Measurements from ENCODE around the gene TAB2. TPM values are rescaled to one million over a fixed set of nuclear protein-coding genes. Genes with fewer than 3 reads are reported as not detected.

Gene TAB2
- total and polyA plus RNA-seq, 2 experiments from 2014 or later: 19.8 to 59.2 TPM

Small RNA genes within 50 kb of the gene (small RNA-seq; reads per million reads assigned to genes)
- gene RN7SL234P (ENCODE audit: low replicate concordance): not detected

Other genes with a start within 250 kb of the TAB2 start
- 0.74 and 1.9 TPM in 2 replicates for gene SUMO4, start 82.5 kb downstream of the TAB2 start, total RNA-seq (2014; rRNA removed; shearing (Covaris generic))
- gene SUMO4, start 82.5 kb downstream of the TAB2 start, polyA plus RNA-seq (2016; fragmentation: Nextera tagmentation; extraction: Ambion mirVana): 1.2 and 2.1 TPM in 2 replicates
- gene ZC3H12D, start 167.3 kb downstream of the TAB2 start, total RNA-seq (2014; rRNA removed; shearing (Covaris generic)): 0.04 and 0.07 TPM in 2 replicates
- not detected in 2 replicates for gene ZC3H12D, start 167.3 kb downstream of the TAB2 start, polyA plus RNA-seq (2016; fragmentation: Nextera tagmentation; extraction: Ambion mirVana)
- 29.7 and 35.1 TPM in 2 replicates for gene PPIL4, start 228.3 kb downstream of the TAB2 start, total RNA-seq (2014; rRNA removed; shearing (Covaris generic))
- gene PPIL4, start 228.3 kb downstream of the TAB2 start, polyA plus RNA-seq (2016; fragmentation: Nextera tagmentation; extraction: Ambion mirVana): 35.3 and 47.3 TPM in 2 replicates
- 13.4 and 19.2 TPM in 2 replicates for gene GINM1, start 248.7 kb downstream of the TAB2 start, total RNA-seq (2014; rRNA removed; shearing (Covaris generic))
- gene GINM1, start 248.7 kb downstream of the TAB2 start, polyA plus RNA-seq (2016; fragmentation: Nextera tagmentation; extraction: Ambion mirVana): 23.5 and 24.1 TPM in 2 replicates